HepG2 (cell line): ENCODE results near the gene UBQLN1. TPM values are rescaled to one million over a fixed set of nuclear protein-coding genes. Genes with fewer than 3 reads are reported as not detected.

Experiments
- ATF7 ChIP-seq, 2 experiments: fragments of 450-650 bp in 1 of 2; sonication (generic) in 1 of 2; formaldehyde crosslinking in 1 of 2; IDR thresholded peaks; 2 replicates each; pipeline versions ENCODE4 v1.4.0 to v1.6.1; 2016 to 2020; ENCODE audit warnings: antibody characterized with exemption in 1 of 2, mild to moderate bottlenecking in 1 of 2, missing genetic modification reagents in 1 of 2
- BRD4 ChIP-seq: sonication (generic); formaldehyde crosslinking; IDR thresholded peaks from 2 replicates; pipeline ENCODE4 v1.4.0; 2020; ENCODE audit warnings: missing genetic modification reagents
- CHD2 ChIP-seq: IDR thresholded peaks from 2 replicates; pipeline ENCODE4 v1.6.1; 2011; ENCODE audit warnings: low read depth, low read length, improper control_type of control experiment
- DR1 ChIP-seq: sonication (generic); formaldehyde crosslinking; IDR thresholded peaks from 2 replicates; pipeline ENCODE4 v1.8.0; 2021; ENCODE audit warnings: mild to moderate bottlenecking, missing genetic modification reagents, inconsistent platforms
- ELF1 ChIP-seq: sonication (generic); formaldehyde crosslinking; IDR thresholded peaks from 2 replicates; pipeline ENCODE4 v1.4.0; 2020; ENCODE audit warnings: missing genetic modification reagents
- GPN1 ChIP-seq: sonication (generic); formaldehyde crosslinking; IDR thresholded peaks from 2 replicates; pipeline ENCODE4 v1.5.1; 2020; ENCODE audit warnings: missing genetic modification reagents, borderline replicate concordance
- IKZF4 ChIP-seq: sonication (generic); formaldehyde crosslinking; IDR thresholded peaks from 2 replicates; pipeline ENCODE4 v1.5.1; 2020; ENCODE audit warnings: borderline replicate concordance, mild to moderate bottlenecking, low read depth, missing genetic modification reagents; ENCODE audit errors: not compliant biosample characterization
- KAT2B ChIP-seq: fragments of 150-350 bp; IDR thresholded peaks from 2 replicates; pipeline ENCODE4 v1.6.1; 2014; ENCODE audit warnings: low read depth, low read length, borderline replicate concordance
- MATR3 ChIP-seq: sonication (generic); formaldehyde crosslinking; IDR thresholded peaks from 2 replicates; pipeline ENCODE4 v1.4.0; 2020; ENCODE audit warnings: missing genetic modification reagents
- PLRG1 ChIP-seq: fragments of 450-650 bp; conservative IDR thresholded peaks from 2 replicates; pipeline ENCODE4 v1.6.1; 2016
- SP1 ChIP-seq, 2 experiments: fragments of 450-650 bp in 1 of 2; sonication (generic) in 1 of 2; formaldehyde crosslinking in 1 of 2; IDR thresholded peaks; 2 replicates each; pipeline versions ENCODE4 v1.4.0 to v1.6.1; 2016 to 2020; ENCODE audit warnings: missing genetic modification reagents in 1 of 2
- SRSF4 ChIP-seq: fragments of 200-400 bp; formaldehyde crosslinking; IDR thresholded peaks from one replicate; pipeline ENCODE4 v1.6.1; 2018; ENCODE audit warnings: mild to moderate bottlenecking, low read depth, low read length, moderate library complexity; ENCODE audit not compliant: poor library complexity, severe bottlenecking
- SYNCRIP ChIP-seq: fragments of 200-400 bp; formaldehyde crosslinking; IDR thresholded peaks from 2 replicates; pipeline ENCODE4 v1.6.1; 2018; ENCODE audit warnings: mild to moderate bottlenecking, low read depth, low read length; ENCODE audit not compliant: insufficient read depth
- YY1 ChIP-seq: IDR thresholded peaks from 2 replicates; pipeline ENCODE4 v1.6.1; 2011; ENCODE audit warnings: low read length, low read depth, moderate library complexity, mild to moderate bottlenecking; ENCODE audit not compliant: insufficient read depth, insufficient replicate concordance
- ZNF224 ChIP-seq: sonication (generic); formaldehyde crosslinking; IDR thresholded peaks from 2 replicates; pipeline ENCODE4 v1.5.0; 2020; ENCODE audit warnings: mild to moderate bottlenecking, missing genetic modification reagents
- ZNF264 ChIP-seq: sonication (generic); formaldehyde crosslinking; IDR thresholded peaks from 2 replicates; pipeline ENCODE4 v1.4.0; 2020; ENCODE audit warnings: missing genetic modification reagents
- ZNF34 ChIP-seq: sonication (generic); formaldehyde crosslinking; IDR thresholded peaks from 2 replicates; pipeline ENCODE4 v1.4.0; 2020; ENCODE audit warnings: mild to moderate bottlenecking, missing genetic modification reagents, borderline replicate concordance
- ZNF367 ChIP-seq: sonication (generic); formaldehyde crosslinking; IDR thresholded peaks from 2 replicates; pipeline ENCODE4 v1.4.0; 2020; ENCODE audit warnings: missing genetic modification reagents, borderline replicate concordance
- ZNF570 ChIP-seq: sonication (generic); formaldehyde crosslinking; IDR thresholded peaks from 2 replicates; pipeline ENCODE4 v1.4.0; 2020; ENCODE audit warnings: mild to moderate bottlenecking, missing genetic modification reagents, borderline replicate concordance
- polyA plus RNA-seq, 8 experiments: library from polyadenylated mRNA; depleted of rRNA in 3 of 8; stranded (reverse) in 7 of 8; unstranded in 1 of 8; fragments of >200 nt; fragmentation: Illumina TruSeq in 4 of 8; extraction: Trizol in 4 of 8; gene quantifications; 2 replicates each; pipeline versions ENCODE4 v1.2.1 to v1.2.3, GENCODE V29; 2011 to 2016; ENCODE audit warnings: low read depth in 4 of 8, missing spikeins in 1 of 8, mixed read lengths in 1 of 8; ENCODE audit not compliant: insufficient read depth in 1 of 8
- total RNA-seq, 5 experiments: library from RNA; depleted of rRNA; stranded (reverse); fragments of >200 nt; fragmentation: Illumina TruSeq; extraction: Trizol; gene quantifications; 2 replicates each; pipeline ENCODE4 v1.2.3, GENCODE V29; 2016; ENCODE audit warnings: low read depth in 1 of 5
- TF ChIP-seq, protein P1 (sequence below): IDR thresholded peaks from 2 replicates; pipeline ENCODE4 v1.6.1; 2016; ENCODE audit warnings: mild to moderate bottlenecking
- TF ChIP-seq, protein P2 (sequence below): sonication (generic); formaldehyde crosslinking; IDR thresholded peaks from 2 replicates; pipeline ENCODE4 v1.4.0; 2020; ENCODE audit warnings: missing genetic modification reagents, borderline replicate concordance
- TF ChIP-seq, protein P3 (sequence below): sonication (generic); formaldehyde crosslinking; IDR thresholded peaks from 2 replicates; pipeline ENCODE4 v1.5.1; 2020; ENCODE audit warnings: missing genetic modification reagents, mild to moderate bottlenecking, borderline replicate concordance

The UBQLN1 gene
- total and polyA plus RNA-seq, 2 of the 13 experiments (the other 11 are each of a cell fraction or from before 2014, with no cell fraction given) = 78.1 to 83.8 TPM

DNA sequence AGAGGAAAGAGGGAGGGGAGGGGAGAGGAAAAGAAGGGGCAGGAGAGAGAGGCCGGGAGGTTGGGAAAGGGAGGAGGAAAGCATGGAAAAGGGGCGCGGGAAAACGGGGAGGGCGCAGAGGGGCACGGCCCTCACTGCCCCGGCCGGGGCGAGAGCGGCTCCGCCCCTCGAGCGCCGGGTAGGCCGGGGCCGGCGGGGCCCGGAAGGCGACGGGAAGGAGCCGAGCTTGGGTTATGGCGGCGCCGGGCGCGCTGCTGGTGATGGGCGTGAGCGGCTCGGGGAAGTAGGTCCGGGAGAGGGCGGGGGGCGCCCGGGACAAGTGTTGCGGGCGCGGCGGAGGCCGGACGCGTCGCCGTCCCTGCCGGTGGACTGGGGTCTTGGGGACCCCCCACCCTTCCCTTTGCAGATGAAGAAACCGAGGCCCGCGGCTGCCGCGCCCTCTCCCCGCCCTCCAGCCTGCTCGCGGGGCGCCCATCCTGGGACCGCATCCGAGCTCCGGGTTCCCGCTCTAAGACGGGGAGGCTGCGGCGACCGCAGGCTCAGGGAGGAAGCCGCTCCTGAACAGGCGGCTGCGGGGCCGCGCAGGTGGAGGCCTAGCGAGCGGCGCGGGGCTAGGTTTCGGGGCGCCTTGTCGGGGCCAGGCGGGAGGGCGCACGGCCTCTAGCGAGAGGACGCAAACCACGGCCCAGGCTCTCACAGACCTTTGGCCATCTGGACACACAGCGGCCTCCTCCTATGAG lies 84.6 kb downstream of the UBQLN1 start, which contains the start of gene IDNK (continued):
- TF ChIP-seq KAT2B = no peak
- peak; percentile 73 for TF ChIP-seq BRD4 (CRISPR knock-in tag)
- no peak for TF ChIP-seq ZNF224 (CRISPR knock-in tag)
- no peak for TF ChIP-seq ATF7 (IDR thresholded peaks at IDR 0.05)
- no peak for TF ChIP-seq ATF7 (CRISPR knock-in tag; IDR thresholded peaks at IDR 0.05)
- TF ChIP-seq ZNF570 (CRISPR knock-in tag) = no peak
- peak; percentile 90 for TF ChIP-seq YY1
- TF ChIP-seq, protein P1, sequence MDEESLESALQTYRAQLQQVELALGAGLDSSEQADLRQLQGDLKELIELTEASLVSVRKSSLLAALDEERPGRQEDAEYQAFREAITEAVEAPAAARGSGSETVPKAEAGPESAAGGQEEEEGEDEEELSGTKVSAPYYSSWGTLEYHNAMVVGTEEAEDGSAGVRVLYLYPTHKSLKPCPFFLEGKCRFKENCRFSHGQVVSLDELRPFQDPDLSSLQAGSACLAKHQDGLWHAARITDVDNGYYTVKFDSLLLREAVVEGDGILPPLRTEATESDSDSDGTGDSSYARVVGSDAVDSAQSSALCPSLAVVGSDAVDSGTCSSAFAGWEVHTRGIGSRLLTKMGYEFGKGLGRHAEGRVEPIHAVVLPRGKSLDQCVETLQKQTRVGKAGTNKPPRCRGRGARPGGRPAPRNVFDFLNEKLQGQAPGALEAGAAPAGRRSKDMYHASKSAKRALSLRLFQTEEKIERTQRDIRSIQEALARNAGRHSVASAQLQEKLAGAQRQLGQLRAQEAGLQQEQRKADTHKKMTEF (CRISPR knock-in tag) = peak; percentile 71
- no peak for TF ChIP-seq ZNF367 (CRISPR knock-in tag)
- TF ChIP-seq MATR3 (CRISPR knock-in tag) = no peak
- no peak for TF ChIP-seq CHD2
- TF ChIP-seq, protein P2, sequence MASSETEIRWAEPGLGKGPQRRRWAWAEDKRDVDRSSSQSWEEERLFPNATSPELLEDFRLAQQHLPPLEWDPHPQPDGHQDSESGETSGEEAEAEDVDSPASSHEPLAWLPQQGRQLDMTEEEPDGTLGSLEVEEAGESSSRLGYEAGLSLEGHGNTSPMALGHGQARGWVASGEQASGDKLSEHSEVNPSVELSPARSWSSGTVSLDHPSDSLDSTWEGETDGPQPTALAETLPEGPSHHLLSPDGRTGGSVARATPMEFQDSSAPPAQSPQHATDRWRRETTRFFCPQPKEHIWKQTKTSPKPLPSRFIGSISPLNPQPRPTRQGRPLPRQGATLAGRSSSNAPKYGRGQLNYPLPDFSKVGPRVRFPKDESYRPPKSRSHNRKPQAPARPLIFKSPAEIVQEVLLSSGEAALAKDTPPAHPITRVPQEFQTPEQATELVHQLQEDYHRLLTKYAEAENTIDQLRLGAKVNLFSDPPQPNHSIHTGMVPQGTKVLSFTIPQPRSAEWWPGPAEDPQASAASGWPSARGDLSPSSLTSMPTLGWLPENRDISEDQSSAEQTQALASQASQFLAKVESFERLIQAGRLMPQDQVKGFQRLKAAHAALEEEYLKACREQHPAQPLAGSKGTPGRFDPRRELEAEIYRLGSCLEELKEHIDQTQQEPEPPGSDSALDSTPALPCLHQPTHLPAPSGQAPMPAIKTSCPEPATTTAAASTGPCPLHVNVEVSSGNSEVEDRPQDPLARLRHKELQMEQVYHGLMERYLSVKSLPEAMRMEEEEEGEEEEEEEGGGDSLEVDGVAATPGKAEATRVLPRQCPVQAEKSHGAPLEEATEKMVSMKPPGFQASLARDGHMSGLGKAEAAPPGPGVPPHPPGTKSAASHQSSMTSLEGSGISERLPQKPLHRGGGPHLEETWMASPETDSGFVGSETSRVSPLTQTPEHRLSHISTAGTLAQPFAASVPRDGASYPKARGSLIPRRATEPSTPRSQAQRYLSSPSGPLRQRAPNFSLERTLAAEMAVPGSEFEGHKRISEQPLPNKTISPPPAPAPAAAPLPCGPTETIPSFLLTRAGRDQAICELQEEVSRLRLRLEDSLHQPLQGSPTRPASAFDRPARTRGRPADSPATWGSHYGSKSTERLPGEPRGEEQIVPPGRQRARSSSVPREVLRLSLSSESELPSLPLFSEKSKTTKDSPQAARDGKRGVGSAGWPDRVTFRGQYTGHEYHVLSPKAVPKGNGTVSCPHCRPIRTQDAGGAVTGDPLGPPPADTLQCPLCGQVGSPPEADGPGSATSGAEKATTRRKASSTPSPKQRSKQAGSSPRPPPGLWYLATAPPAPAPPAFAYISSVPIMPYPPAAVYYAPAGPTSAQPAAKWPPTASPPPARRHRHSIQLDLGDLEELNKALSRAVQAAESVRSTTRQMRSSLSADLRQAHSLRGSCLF = no peak
- no peak for TF ChIP-seq ELF1 (CRISPR knock-in tag)
- TF ChIP-seq SYNCRIP = no peak
- no peak for TF ChIP-seq GPN1 (CRISPR knock-in tag)
- no peak for TF ChIP-seq IKZF4 (CRISPR knock-in tag)
- no peak for TF ChIP-seq DR1
- TF ChIP-seq SRSF4 = no peak
- TF ChIP-seq, protein P3, sequence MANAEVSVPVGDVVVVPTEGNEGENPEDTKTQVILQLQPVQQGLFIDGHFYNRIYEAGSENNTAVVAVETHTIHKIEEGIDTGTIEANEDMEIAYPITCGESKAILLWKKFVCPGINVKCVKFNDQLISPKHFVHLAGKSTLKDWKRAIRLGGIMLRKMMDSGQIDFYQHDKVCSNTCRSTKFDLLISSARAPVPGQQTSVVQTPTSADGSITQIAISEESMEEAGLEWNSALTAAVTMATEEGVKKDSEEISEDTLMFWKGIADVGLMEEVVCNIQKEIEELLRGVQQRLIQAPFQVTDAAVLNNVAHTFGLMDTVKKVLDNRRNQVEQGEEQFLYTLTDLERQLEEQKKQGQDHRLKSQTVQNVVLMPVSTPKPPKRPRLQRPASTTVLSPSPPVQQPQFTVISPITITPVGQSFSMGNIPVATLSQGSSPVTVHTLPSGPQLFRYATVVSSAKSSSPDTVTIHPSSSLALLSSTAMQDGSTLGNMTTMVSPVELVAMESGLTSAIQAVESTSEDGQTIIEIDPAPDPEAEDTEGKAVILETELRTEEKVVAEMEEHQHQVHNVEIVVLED = no peak
- 0 out of 2 replicates have a peak, but pooled peaks have one; percentile 36 for TF ChIP-seq ZNF34
- TF ChIP-seq PLRG1 = no peak
- 0 out of 2 replicates have a peak, but pooled peaks have one; percentile 40 for TF ChIP-seq ZNF264 (CRISPR knock-in tag)
- TF ChIP-seq SP1 (IDR thresholded peaks at IDR 0.05) = no peak
- no peak; the same call in 1 of the 2 replicates for TF ChIP-seq SP1 (CRISPR knock-in tag; IDR thresholded peaks at IDR 0.05)
